Measurements from ENCODE around the gene NAGK. TPM values are rescaled to one million over a fixed set of nuclear protein-coding genes. Genes with fewer than 3 reads are reported as not detected.
A peak's percentile ranks its signal among the peaks of the same experiment; 100 is the strongest.

The NAGK gene
- total RNA-seq, 1 donor from 2014 or later: 133 TPM

DNA sequence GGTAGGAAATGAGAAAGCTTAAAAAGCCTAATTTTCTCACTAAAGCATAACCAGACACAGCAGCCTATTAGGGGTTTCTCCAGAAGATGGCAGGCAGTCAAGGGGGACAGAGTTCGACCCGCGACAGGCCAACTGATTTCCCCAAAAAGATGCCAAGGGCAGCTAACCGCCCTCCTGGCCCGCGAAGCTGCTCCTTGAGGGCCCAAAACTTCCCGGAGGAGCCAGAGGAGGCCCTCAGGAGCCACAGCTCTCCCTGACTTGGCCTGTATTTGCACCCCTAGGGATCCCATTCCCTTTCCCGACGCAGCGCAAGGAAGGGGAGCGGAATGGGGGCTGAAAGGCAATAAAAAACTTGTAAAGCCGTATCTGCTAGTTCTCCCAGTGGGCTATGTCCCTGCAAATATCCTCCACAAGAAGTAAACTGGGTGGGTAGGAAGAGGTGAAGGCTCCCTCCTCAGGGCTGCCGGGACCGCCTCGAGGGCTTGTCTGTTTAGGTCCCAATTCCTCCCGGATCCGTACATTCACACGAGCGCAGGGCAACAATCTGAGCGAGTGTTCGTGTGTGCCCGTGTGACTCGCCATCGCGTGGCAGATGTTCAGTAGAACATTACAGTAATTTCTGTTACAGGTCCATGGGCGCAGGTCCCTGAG, 756 bp upstream of the NAGK start:
- no peaks in the 10 kb centered on the region for H3K9me3 Mint-ChIP-seq (ENCODE audit: unreplicated experiment)
- peak overlapping the region; percentile 93 for H3K9ac ChIP-seq (ENCODE audit: low read length)
- peaks cover 3% of the 10 kb centered on the region for H3K27me3 ChIP-seq (ENCODE audit: insufficient read depth, low read length)
- peaks cover 17% of the 10 kb centered on the region for H3K4me1 ChIP-seq (ENCODE audit: insufficient read depth, low read length)
- peaks cover 13% of the 10 kb centered on the region for H3K27me3 Mint-ChIP-seq (ENCODE audit: low read depth, unreplicated experiment)
- peak overlapping the region; percentile 88 for H2AFZ ChIP-seq (ENCODE audit: low read depth, low read length)
- H4K20me1 ChIP-seq (ENCODE audit: insufficient read depth, low read length): peaks cover 38% of the 10 kb centered on the region
- peaks cover 18% of the 10 kb centered on the region for H3K4me1 Mint-ChIP-seq (ENCODE audit: low read depth, unreplicated experiment)
- peak overlapping the region; percentile 93 for H3K4me3 Mint-ChIP-seq (ENCODE audit: unreplicated experiment)
- peak overlapping the region; percentile 99 for H3K27ac ChIP-seq (ENCODE audit: low read depth, low read length)
- no peak for DNase-seq (ENCODE audit: low read depth)
- no peak for FAIRE-seq
- H3K4me2 ChIP-seq (ENCODE audit: low read length): peak overlapping the region; percentile 91
- H3K36me3 Mint-ChIP-seq (ENCODE audit: low read depth, unreplicated experiment): peaks cover 15% of the 10 kb centered on the region
- H3K9me3 ChIP-seq (ENCODE audit: insufficient read depth, low read depth, low read length): no peaks in the 10 kb centered on the region
- peak overlapping the region; percentile 99 for H3K4me3 ChIP-seq (ENCODE audit: insufficient read depth, low read depth, low read length)
- peaks cover 42% of the 10 kb centered on the region for H3K79me2 ChIP-seq (ENCODE audit: insufficient read depth, low read length)
- peaks cover 6% of the 10 kb centered on the region for H3K36me3 ChIP-seq (ENCODE audit: insufficient read depth, low read length)
- TF ChIP-seq, protein P1, sequence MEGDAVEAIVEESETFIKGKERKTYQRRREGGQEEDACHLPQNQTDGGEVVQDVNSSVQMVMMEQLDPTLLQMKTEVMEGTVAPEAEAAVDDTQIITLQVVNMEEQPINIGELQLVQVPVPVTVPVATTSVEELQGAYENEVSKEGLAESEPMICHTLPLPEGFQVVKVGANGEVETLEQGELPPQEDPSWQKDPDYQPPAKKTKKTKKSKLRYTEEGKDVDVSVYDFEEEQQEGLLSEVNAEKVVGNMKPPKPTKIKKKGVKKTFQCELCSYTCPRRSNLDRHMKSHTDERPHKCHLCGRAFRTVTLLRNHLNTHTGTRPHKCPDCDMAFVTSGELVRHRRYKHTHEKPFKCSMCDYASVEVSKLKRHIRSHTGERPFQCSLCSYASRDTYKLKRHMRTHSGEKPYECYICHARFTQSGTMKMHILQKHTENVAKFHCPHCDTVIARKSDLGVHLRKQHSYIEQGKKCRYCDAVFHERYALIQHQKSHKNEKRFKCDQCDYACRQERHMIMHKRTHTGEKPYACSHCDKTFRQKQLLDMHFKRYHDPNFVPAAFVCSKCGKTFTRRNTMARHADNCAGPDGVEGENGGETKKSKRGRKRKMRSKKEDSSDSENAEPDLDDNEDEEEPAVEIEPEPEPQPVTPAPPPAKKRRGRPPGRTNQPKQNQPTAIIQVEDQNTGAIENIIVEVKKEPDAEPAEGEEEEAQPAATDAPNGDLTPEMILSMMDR (IDR thresholded peaks at IDR 0.05; ENCODE audit: insufficient read depth, low read depth, low read length): no peak
- no peak for TF ChIP-seq EZH2 (IDR thresholded peaks at IDR 0.05; ENCODE audit: insufficient read depth, low read length)
- peak overlapping the region; percentile 100 for H3K27ac Mint-ChIP-seq (ENCODE audit: unreplicated experiment)

DNA sequence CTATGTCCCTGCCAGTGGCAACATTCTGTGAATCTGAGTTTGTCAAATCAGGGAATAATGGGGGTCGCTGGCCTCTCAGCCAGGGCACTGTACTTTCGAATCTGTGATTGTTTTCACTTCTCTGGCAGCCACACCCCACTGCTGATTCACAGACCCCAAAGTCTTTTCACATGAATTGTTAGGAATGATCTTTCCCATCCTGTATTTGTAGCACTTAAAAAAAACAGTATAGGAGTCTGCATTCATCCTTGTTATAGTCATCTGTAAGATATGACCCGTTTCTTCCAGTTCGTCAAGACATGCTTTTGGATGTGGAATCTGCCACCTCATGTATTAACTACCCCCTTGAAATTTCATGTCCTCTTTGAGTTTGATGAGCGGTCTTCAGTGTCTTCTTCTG, 928 bp downstream of the NAGK start:
- Histone ChIP-seq H3K36me3 (ENCODE audit: insufficient read depth, low read length) (peaks cover 22% of the 10 kb centered on the region), H3K4me2 (ENCODE audit: low read length) (peak overlapping the region; percentile 91), H2AFZ (ENCODE audit: low read depth, low read length) (no peak overlapping the region), H3K9ac (ENCODE audit: low read length) (peak overlapping the region; percentile 93), H3K27ac (ENCODE audit: low read depth, low read length) (peak overlapping the region; percentile 99), H3K27me3 (ENCODE audit: insufficient read depth, low read length) (no peaks in the 10 kb centered on the region), H3K79me2 (ENCODE audit: insufficient read depth, low read length) (peaks cover 57% of the 10 kb centered on the region), H4K20me1 (ENCODE audit: insufficient read depth, low read length) (peaks cover 52% of the 10 kb centered on the region), H3K9me3 (ENCODE audit: insufficient read depth, low read depth, low read length) (no peaks in the 10 kb centered on the region), H3K4me3 (ENCODE audit: insufficient read depth, low read depth, low read length) (peak overlapping the region; percentile 99), H3K4me1 (ENCODE audit: insufficient read depth, low read length) (peaks cover 17% of the 10 kb centered on the region)
- H3K36me3 Mint-ChIP-seq (ENCODE audit: low read depth, unreplicated experiment): peaks cover 23% of the 10 kb centered on the region
- TF ChIP-seq EZH2 (IDR thresholded peaks at IDR 0.05; ENCODE audit: insufficient read depth, low read length): no peak
- TF ChIP-seq, protein P1 (IDR thresholded peaks at IDR 0.05; ENCODE audit: insufficient read depth, low read depth, low read length): no peak
- no peaks in the 10 kb centered on the region for H3K9me3 Mint-ChIP-seq (ENCODE audit: unreplicated experiment)
- H3K27ac Mint-ChIP-seq (ENCODE audit: unreplicated experiment): peak overlapping the region; percentile 59
- DNase-seq (ENCODE audit: low read depth) (peak; percentile 51), FAIRE-seq (no peak)
- peak overlapping the region; percentile 93 for H3K4me3 Mint-ChIP-seq (ENCODE audit: unreplicated experiment)
- H3K4me1 Mint-ChIP-seq (ENCODE audit: low read depth, unreplicated experiment): peaks cover 18% of the 10 kb centered on the region
- peaks cover 2% of the 10 kb centered on the region for H3K27me3 Mint-ChIP-seq (ENCODE audit: low read depth, unreplicated experiment)

Measured in astrocyte (in vitro differentiated cells and primary cell).